Gastroesophageal sphincter (tissue), 4 donors: ENCODE results near the gene PCDHB4. TPM values are rescaled to one million over a fixed set of nuclear protein-coding genes. Genes with fewer than 3 reads are reported as not detected.
"Not testable (repeated sequence)": the region's sequence is repeated elsewhere in the genome, so short reads cannot be mapped to it uniquely, and the experiment has no call there.

Source experiments
- ATAC-seq: fragments of 150-250 bp; one replicate; pipeline ENCODE4 v1.9.1; 2016; ENCODE audit warnings: mild to moderate bottlenecking, moderate library complexity
- H3K27ac ChIP-seq, 4 donors: fragments of 200-600 bp; sonication (generic) in 3 of 4; 1 replicate in 3 of 4; 2 replicates in 1 of 4; pipeline ENCODE4 v1.5.1; 2016 to 2019
- H3K27me3 ChIP-seq: fragments of 200-600 bp; sonication (generic); one replicate; pipeline ENCODE4 v1.5.1; 2019
- H3K36me3 ChIP-seq, 2 donors: fragments of 200-600 bp; sonication (generic); one replicate each; pipeline ENCODE4 v1.5.1; 2019; ENCODE audit warnings: control low read depth in 1 of 2
- H3K4me1 ChIP-seq, 3 donors: fragments of 200-600 bp; sonication (generic); 1 replicate in 2 of 3; 2 replicates in 1 of 3; pipeline ENCODE4 v1.5.1; 2016 to 2019; ENCODE audit warnings: control low read depth in 2 of 3
- H3K4me3 ChIP-seq, 2 donors: fragments of 200-600 bp; sonication (generic); one replicate each; pipeline ENCODE4 v1.5.1; 2019; ENCODE audit warnings: mild to moderate bottlenecking in 1 of 2, moderate library complexity in 1 of 2
- H3K9me3 ChIP-seq, 3 donors: fragments of 200-600 bp; sonication (generic); one replicate each; pipeline ENCODE4 v1.5.1; 2017 to 2019; ENCODE audit warnings: control low read depth in 2 of 3
- POLR2A ChIP-seq, 2 donors: fragments of 450-650 bp; IDR thresholded peaks; one replicate each; pipeline ENCODE4 v1.6.1; 2017; ENCODE audit warnings: antibody characterized with exemption in 2 of 2, mild to moderate bottlenecking in 2 of 2, moderate library complexity in 1 of 2
- WGBS, 2 donors: methylation state at CpG; one replicate each; pipeline ENCODE4 v1.1.5; 2018; ENCODE audit warnings: low coverage in 1 of 2; 5-methylcytosine and 5-hydroxymethylcytosine counted together
- total RNA-seq, 4 donors: library from RNA; depleted of rRNA; stranded (reverse); fragments of >200 nt; gene quantifications; one replicate each; pipeline ENCODE4 v1.1.0, GENCODE V29; 2016
- TF ChIP-seq, protein P1 (sequence below), 4 experiments: fragments of 200-600 bp in 2 of 4; fragments of 450-650 bp in 2 of 4; sonication (generic) in 1 of 4; IDR thresholded peaks; one replicate each; pipeline ENCODE4 v1.5.1; 2017 to 2019; ENCODE audit warnings: antibody characterized with exemption in 4 of 4, mild to moderate bottlenecking in 2 of 4, moderate library complexity in 2 of 4

Gene PCDHB4
- total RNA-seq, 4 donors from 2014 or later, result 2.8 to 5.6 (median 4.8) TPM

DNA sequence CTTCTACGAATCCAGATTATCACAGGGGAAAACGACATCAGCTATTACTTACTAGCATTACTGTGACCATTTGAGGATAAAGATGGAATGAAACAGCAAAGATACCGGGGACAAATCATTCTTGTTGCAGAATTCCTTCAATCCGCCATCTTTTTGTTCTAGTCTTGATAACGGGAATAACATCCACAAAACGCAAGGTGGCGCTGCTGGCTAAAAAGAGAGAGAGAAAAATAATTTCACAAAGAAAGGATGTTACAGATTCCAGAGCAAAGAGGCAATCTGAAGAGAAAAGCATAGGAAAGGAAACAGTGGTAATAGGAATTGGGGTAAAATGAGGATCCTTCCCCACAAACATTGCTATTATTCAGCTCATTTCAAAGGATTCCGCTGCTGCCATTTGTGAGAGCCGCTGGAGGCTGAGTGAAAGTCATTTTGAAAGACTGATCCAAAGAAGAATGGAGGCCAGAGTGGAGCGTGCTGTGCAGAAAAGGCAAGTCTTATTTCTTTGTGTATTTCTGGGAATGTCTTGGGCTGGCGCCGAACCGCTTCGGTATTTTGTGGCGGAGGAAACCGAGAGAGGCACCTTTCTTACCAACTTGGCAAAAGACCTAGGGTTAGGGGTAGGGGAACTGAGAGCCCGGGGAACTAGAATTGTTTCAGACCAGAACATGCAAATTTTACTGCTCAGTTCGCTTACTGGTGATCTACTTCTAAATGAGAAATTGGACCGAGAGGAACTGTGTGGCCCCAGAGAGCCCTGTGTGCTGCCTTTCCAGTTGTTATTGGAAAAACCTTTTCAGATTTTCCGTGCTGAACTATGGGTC lies 51.0 kb downstream of the PCDHB4 start, which contains the start of gene PCDHB7:
Gene PCDHB7, plus strand, starts transcription at position 264 of the 824 bp plus-strand sequence. Its CDS starts 192 bp downstream, at position 456.
- Histone ChIP-seq H3K36me3 (no peaks in the 10 kb centered on the region), H3K9me3 (peaks cover 3 to 68% (median 3%) of the 10 kb centered on the region in 3 donors), H3K4me1 (no peaks in the 10 kb centered on the region), H3K4me3 (peak within 1 kb of the TSS in 1 of 2 donors; percentile 33), H3K27me3 (peaks cover 49% of the 10 kb centered on the region), H3K27ac (no peak within 1 kb of the TSS)
- 21 to 45% methylated on average over 12 to 20 of the region's 20 CpGs for WGBS, 2 donors
- no peak for TF ChIP-seq POLR2A (IDR thresholded peaks at IDR 0.05)
- TF ChIP-seq, protein P1, sequence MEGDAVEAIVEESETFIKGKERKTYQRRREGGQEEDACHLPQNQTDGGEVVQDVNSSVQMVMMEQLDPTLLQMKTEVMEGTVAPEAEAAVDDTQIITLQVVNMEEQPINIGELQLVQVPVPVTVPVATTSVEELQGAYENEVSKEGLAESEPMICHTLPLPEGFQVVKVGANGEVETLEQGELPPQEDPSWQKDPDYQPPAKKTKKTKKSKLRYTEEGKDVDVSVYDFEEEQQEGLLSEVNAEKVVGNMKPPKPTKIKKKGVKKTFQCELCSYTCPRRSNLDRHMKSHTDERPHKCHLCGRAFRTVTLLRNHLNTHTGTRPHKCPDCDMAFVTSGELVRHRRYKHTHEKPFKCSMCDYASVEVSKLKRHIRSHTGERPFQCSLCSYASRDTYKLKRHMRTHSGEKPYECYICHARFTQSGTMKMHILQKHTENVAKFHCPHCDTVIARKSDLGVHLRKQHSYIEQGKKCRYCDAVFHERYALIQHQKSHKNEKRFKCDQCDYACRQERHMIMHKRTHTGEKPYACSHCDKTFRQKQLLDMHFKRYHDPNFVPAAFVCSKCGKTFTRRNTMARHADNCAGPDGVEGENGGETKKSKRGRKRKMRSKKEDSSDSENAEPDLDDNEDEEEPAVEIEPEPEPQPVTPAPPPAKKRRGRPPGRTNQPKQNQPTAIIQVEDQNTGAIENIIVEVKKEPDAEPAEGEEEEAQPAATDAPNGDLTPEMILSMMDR (IDR thresholded peaks at IDR 0.05), result peak; percentile 12 to 43 (median 25)
- ATAC-seq, result no peak

DNA sequence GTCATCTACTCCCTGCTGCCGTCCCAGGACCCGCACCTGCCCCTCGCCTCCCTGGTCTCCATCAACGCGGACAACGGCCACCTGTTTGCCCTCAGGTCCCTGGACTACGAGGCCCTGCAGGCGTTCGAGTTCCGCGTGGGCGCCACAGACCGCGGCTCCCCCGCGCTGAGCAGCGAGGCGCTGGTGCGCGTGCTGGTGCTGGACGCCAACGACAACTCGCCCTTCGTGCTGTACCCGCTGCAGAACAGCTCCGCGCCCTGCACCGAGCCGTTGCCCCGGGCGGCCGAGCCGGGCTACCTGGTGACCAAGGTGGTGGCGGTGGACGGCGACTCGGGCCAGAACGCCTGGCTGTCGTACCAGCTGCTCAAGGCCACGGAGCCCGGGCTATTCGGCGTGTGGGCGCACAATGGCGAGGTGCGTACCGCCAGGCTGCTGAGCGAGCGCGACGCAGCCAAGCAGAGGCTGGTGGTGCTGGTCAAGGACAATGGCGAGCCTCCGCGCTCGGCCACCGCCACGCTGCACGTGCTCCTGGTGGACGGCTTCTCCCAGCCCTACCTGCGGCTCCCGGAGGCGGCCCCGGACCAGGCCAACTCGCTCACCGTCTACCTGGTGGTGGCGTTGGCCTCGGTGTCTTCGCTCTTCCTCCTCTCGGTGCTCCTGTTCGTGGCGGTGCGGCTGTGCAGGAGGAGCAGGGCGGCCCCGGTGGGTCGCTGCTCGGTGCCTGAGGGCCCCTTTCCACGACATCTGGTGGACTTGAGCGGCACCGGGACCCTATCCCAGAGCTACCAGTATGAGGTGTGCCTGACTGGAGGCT lies 52.9 kb downstream of the PCDHB4 start:
- not testable (repeated sequence) for H3K36me3 ChIP-seq, H3K4me3 ChIP-seq, ATAC-seq, H3K27ac ChIP-seq, H3K4me1 ChIP-seq
- peaks cover 3 to 72% (median 3%) of the 10 kb centered on the region in 3 donors for H3K9me3 ChIP-seq
- WGBS, 2 donors, result 39 to 50% methylated on average over 3 to 13 of the region's 79 CpGs
- H3K27me3 ChIP-seq, result peaks cover 58% of the 10 kb centered on the region

Other genes starting within 250 kb of the PCDHB4 start
- 1 to 10 TPM in 3 of 4 donors, under 1 TPM in 1; 0.54 to 4.7 (median 1.5) TPM for gene PCDHA12, start 246.5 kb upstream of the PCDHB4 start, total RNA-seq
- gene PCDHA13, start 239.7 kb upstream of the PCDHB4 start, total RNA-seq, result 1 to 10 TPM in 2 of 4 donors, under 1 TPM in 2; 0.22 to 2.5 (median 0.79) TPM
- gene PCDHAC1, start 195.5 kb upstream of the PCDHB4 start, total RNA-seq, result 1 to 10 TPM in 2 of 4 donors, under 1 TPM in 2; 0.47 to 6.6 (median 1.4) TPM
- 10 to 100 TPM in 3 of 4 donors, 1 to 10 TPM in 1; 1.6 to 25.9 (median 13.9) TPM for gene PCDHAC2, start 155.3 kb upstream of the PCDHB4 start, total RNA-seq
- under 1 TPM in 2 of 4 donors, not detected in 2; 0.05 to 0.13 TPM for gene PCDHB1, start 70.4 kb upstream of the PCDHB4 start, total RNA-seq
- gene PCDHB2, start 27.2 kb upstream of the PCDHB4 start, total RNA-seq, result 1 to 10 TPM; 1.4 to 3.0 (median 1.9) TPM
- 1 to 10 TPM in 3 of 4 donors, under 1 TPM in 1; 0.78 to 2.3 (median 2.0) TPM for gene PCDHB3, start 21.3 kb upstream of the PCDHB4 start, total RNA-seq
- 1 to 10 TPM; 3.2 to 8.6 (median 5.8) TPM for gene PCDHB5, start 13.4 kb downstream of the PCDHB4 start, total RNA-seq
- 1 to 10 TPM; 1.0 to 2.0 (median 1.5) TPM for gene PCDHB6, start 28.2 kb downstream of the PCDHB4 start, total RNA-seq
- gene PCDHB7, start 50.8 kb downstream of the PCDHB4 start, total RNA-seq, result 1 to 10 TPM; 1.7 to 3.0 (median 2.4) TPM
- gene PCDHB8, start 56.0 kb downstream of the PCDHB4 start, total RNA-seq, result 1 to 10 TPM in 3 of 4 donors, under 1 TPM in 1; 0.27 to 1.5 (median 1.2) TPM
- 1 to 10 TPM; 4.4 to 5.2 (median 4.8) TPM for gene PCDHB16, start 60.6 kb downstream of the PCDHB4 start, total RNA-seq
- 10 to 100 TPM in 1 of 4 donors, 1 to 10 TPM in 3; 1.9 to 10.9 (median 3.0) TPM for gene PCDHB9, start 65.3 kb downstream of the PCDHB4 start, total RNA-seq
- gene PCDHB10, start 70.5 kb downstream of the PCDHB4 start, total RNA-seq, result 1 to 10 TPM; 3.0 to 6.4 (median 4.1) TPM
- gene PCDHB11, start 77.8 kb downstream of the PCDHB4 start, total RNA-seq, result 1 to 10 TPM in 3 of 4 donors, under 1 TPM in 1; 0.99 to 5.4 (median 3.0) TPM
- 1 to 10 TPM in 3 of 4 donors, under 1 TPM in 1; 0.67 to 5.1 (median 3.4) TPM for gene PCDHB12, start 86.9 kb downstream of the PCDHB4 start, total RNA-seq
- gene PCDHB13, start 92.1 kb downstream of the PCDHB4 start, total RNA-seq, result 10 to 100 TPM in 1 of 4 donors, 1 to 10 TPM in 3; 2.7 to 11.7 (median 6.1) TPM
- gene PCDHB14, start 101.5 kb downstream of the PCDHB4 start, total RNA-seq, result 10 to 100 TPM in 1 of 4 donors, 1 to 10 TPM in 3; 5.4 to 12.8 (median 7.8) TPM
- gene PCDHB15, start 123.6 kb downstream of the PCDHB4 start, total RNA-seq, result 1 to 10 TPM; 3.2 to 6.6 (median 4.1) TPM
- 1 to 10 TPM in 2 of 4 donors, not detected in 2; 1.2 to 3.1 TPM for gene SLC25A2, start 182.2 kb downstream of the PCDHB4 start, total RNA-seq
- gene TAF7, start 199.0 kb downstream of the PCDHB4 start, total RNA-seq, result 10 to 100 TPM; 58.7 to 75.9 (median 61.4) TPM
- 1 to 10 TPM in 2 of 4 donors, under 1 TPM in 2; 0.67 to 1.3 (median 1.1) TPM for gene PCDHGA1, start 208.7 kb downstream of the PCDHB4 start, total RNA-seq
- 1 to 10 TPM; 3.2 to 5.6 (median 4.4) TPM for gene PCDHGA2, start 216.9 kb downstream of the PCDHB4 start, total RNA-seq
- 1 to 10 TPM; 1.3 to 5.7 (median 2.8) TPM for gene PCDHGA3, start 222.0 kb downstream of the PCDHB4 start, total RNA-seq
- gene PCDHGB1, start 228.3 kb downstream of the PCDHB4 start, total RNA-seq, result 1 to 10 TPM; 2.0 to 9.5 (median 4.2) TPM
- 10 to 100 TPM in 1 of 4 donors, 1 to 10 TPM in 3; 2.4 to 12.0 (median 6.3) TPM for gene PCDHGA4, start 233.2 kb downstream of the PCDHB4 start, total RNA-seq
- gene PCDHGB2, start 238.2 kb downstream of the PCDHB4 start, total RNA-seq, result 10 to 100 TPM in 1 of 4 donors, 1 to 10 TPM in 3; 2.7 to 15.6 (median 4.1) TPM
- 10 to 100 TPM in 1 of 4 donors, 1 to 10 TPM in 3; 2.6 to 12.5 (median 4.8) TPM for gene PCDHGA5, start 242.3 kb downstream of the PCDHB4 start, total RNA-seq
- 1 to 10 TPM; 1.5 to 10.0 (median 4.7) TPM for gene PCDHGB3, start 248.4 kb downstream of the PCDHB4 start, total RNA-seq